ENCODE data around the gene HIVEP3.

HIVEP3 gene

DNA sequence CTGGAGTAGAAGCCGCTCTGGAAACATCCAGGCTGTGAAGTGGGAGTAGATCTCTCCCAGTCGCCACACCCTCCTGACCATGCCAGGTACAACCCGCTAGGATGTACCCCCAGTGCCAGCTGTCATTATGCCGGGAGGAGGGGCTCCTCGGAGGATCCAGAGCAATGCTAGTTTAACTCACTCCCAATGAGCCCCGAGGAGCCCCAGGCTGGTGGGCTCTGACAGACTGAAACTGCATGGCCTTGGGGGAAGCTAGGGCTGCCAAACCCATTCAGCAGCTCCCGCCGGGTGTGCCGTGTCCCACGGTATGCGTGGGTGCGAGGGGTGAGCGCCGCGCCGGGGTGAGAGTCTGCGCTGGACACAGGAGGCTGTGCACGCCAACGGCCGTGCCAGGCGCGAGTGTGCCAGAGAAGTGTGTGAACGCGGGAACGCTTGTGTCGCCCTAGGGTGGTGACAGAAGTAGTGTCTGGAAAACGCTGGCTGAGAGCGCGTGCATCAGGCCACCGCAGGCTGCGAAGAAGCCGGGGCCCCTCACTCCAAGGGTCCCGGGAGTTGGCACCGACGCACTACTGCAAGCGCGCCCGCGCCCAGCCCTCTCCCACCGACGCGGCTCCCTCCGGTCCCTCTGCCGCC lies 257.2 kb downstream of the HIVEP3 start:
- FAIRE-seq: no peak

DNA sequence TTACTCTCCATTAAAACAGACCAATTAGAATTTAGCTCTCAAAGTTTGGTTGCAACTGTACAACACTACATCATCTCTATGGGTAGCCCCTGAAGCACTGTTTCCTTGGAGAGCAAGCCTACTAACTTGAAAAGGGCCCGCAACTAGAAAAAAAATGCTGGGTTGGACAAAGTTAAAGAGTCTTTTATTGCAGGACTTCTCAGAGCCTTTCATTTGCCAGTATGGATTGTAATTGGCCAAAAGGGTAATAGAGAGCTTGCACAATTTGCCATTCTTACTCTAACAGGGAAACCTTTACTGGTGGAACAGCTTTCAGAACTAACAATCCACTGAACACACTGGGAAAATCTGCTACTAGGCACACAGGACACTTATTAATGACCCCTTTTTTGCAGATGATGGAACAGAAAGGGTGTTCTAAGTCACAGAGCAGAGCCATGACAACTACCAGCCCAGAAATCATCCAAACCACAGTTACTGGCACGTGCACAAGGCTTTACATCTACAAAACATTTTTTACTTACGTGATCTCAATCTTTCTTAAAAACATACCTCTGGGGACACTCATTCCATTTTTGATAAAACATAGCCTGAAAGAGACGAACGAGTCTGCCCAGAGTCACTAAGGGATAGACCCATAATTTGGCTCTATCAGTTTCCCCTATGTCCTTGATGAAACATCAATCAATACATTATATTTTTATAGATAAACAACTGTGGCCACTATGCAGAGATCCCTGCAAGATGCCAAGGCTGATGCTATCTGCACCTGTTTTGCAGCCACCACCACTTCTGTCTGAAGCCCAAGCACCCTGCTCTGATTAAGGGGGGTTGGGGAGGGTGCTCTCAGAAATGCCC lies 257.9 kb downstream of the HIVEP3 start:
- no peak for FAIRE-seq

DNA sequence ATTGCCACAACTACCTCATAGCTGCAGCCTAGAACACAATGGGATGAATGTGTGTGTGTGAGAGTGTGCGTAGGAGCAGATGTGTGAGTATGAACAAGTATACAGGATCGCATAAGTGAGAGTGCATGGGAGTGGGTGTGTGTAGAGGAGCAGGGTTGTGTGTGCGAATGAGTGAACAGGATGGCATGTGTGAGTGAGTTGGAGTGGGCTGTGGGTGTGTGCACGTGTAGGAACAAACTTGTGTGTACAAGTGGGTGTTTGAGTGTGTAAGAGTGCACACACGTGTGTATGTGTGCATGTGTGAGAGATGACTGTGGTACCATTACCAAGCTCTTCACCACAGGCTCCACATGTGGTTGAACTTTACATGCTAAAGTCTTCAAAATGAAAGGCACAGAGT lies 258.8 kb downstream of the HIVEP3 start:
- FAIRE-seq: no peak

DNA sequence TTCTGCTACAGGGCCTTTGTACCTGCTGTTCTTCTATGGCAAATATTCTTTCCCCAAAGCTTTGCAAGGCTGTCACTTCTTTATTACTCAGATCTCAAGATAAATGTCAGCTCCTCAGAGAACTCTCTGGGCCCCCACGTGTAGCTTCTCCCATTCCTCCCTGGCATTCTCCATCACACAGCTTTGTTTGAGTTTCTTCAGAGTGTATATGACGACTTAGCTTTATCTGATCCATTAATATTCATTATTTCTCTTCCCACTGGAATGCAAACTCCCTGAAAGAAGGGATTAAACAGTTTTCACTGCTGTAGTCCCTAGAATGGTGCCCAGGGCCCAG lies 259.6 kb downstream of the HIVEP3 start:
- FAIRE-seq: no peak

DNA sequence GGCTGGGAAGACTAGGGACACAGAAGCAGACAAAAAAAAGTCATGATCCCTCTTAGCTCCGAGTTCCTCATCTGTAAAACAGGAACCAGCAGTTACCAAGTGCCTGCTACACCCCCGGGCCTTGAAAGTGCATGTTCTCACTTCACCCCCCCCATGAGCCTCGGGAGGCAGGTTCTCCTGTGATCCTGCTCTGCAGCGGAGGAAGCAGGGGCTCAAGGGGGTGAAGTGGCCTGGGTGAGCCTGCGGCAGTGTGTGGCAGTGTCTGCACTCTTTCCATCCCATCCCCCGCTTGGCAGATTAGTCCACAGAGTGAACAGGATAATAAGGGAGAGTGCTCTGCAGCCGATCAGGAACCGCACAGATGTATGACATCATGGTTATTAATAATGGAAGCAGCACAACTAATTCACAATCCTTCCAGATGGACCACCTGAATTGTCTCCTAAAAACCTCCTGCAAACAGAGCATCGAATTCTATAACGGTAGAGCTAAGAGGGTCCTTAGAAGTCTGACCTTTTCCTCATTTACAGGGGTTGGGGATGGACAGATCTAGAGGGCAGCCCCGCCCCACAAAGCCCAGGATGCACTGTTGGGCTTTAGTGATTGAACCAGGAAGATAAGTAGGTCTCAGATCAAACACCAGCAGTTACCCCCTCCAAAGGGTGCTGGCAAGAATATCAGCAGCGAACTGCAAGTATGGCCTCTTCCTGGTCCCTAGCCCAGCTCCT lies 260.1 kb downstream of the HIVEP3 start:
- no peak for FAIRE-seq

DNA sequence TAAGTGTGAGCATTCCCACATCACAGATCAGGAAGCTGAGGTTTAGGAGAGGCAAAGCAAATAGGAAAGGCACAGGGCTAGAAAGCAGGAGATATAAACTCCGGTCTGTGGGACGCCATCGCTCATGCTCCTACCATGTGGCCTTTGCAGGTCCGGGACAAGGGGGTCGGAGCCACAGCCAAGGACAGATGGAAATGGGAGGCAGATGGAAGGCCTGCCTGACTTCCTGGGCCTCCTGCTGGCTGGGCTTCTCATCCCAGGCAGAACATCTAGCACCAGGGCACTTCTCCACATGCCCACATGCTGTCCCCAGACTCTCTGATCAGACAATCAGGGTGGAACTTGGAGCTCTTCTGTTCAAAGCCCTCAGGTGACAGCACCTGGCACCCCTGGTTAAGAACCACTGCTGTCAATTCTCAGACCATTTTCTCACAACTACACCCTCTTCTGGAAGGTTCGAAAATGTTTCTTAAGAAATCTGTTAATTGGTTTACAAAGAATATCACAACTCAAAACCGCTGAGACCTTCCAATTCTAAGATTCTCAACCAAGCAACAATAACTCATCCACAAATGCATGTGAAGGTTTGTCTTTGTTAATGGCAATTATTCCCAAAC lies 260.9 kb downstream of the HIVEP3 start:
- no peak for FAIRE-seq

DNA sequence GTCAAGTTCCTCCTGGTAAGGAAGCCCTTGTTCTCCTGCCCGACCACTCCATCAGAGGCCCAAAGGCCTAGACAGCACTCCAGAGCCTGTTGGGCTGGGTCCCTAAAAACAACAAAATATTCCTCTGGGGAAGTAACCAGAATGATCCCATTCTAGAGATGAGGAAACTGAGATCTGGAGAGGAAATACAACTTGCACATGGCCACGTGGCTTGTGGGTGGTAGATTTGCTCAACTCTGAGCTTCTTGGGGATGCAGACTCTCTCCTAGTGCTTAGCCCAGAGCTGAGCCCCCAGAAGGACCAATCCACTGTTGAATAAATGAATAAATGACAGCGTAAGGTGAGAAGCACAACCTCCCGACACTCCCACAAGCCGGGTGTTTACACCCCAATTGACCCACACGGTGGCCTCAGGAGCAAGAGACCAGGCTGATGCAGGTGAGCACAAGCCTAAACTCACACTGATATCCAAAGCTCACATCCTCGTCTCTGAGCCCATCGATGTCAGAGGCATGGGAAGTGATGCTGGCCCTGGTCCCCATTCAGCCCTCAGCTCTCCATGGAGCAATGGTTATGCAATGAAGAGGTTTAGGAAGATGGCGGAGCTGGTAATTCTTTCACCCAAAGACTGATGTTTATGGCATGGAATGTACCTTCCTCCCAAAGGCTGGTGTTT lies 261.8 kb downstream of the HIVEP3 start:
- FAIRE-seq: no peak

DNA sequence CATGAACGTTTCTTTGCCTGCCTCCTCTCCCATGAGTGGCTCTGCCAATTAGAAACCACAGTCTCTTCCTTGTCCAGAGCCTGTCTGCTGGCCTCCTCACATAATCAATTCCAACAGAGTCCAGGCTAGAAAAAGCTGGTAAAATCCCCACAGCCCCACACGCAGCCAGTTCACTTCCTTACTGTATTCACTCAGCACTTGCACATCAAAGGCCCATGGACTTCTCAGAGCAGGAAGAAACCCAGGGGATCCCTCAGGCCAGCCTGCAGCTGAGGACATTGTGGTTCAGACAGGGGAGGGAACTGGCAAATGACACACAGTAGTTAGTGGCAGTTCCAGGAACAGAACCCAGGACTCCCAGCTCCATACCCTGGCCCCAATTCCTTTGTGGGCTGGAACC lies 262.7 kb downstream of the HIVEP3 start:
- no peak for FAIRE-seq

DNA sequence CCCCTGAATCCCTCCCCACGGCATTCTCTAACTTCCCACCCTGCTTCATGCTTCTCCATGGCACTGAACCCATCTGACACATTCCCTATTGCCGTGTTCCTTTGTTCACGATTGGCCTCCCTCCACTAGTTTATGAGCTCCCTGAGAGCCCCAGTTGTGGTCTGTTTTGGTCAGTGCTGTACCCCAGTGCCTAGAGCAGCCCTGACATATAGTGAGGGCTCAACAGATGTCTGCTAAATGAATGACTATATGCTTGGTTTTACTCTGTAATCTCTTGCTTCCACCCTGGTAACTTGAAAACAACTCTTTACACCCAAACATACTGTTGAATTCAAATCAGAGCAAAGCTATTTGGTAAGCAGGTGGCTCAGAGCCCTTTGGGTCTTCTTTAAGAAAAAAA lies 263.1 kb downstream of the HIVEP3 start:
- no peak for FAIRE-seq

DNA sequence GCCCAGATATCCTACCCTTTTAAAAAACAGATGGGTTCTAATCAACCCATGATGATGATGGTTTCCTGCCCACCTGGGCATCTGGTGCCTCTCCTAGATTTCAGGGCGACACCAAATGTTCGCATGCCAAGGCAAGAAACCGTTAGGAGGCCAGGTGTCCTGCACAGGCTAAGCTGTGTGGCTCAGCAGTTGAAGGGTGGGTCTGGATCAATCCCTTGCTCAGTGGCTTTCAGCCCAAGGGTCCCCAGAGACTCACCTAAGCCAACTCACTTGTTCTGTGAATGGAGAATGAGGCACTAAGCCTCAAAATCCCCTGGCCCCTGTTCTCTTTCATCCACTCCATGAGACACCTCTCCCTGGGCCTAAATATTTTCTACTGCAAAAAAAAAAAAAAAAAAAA lies 265.1 kb downstream of the HIVEP3 start:
- no peak for FAIRE-seq

DNA sequence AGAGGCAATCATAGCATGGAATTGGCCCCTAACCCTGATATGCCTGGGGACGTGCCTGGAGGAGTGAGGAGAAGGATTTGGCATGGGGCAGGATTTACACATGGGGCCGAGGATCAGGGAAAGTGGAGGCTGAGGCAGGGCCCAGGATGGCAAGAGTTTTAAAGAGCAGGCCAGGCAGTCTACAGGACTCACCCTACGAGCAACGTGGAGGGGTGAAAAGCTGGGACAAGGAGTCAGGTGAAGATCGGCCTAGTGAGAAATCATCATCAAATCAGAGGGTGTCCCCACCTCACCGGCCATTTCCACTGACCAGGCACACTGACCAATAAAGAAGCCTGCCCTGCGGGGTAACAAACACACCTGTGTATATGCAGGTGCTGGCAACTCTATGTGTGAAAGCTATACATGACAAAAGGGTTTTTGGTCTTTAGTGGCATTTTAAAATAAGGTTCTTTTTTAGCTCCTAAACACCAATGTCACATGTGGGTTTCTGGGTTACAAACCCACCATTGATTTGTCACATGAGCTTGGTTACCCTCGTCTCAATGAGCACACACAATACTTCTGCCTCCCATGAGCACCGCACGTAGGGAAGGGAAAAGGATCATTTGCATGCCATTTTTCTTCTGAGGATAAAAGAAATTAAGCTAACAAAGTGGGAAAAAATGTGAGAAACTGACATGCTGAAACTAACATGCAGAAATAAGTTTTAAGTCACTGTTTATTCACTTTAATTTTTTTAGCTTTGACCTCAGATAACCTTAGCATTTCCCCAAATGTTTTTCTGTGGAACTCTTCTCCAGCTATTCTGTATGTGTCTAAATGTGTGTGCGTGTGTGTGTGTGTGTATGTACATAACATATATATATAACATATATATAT lies 266.1 kb downstream of the HIVEP3 start:
- no peak for FAIRE-seq

DNA sequence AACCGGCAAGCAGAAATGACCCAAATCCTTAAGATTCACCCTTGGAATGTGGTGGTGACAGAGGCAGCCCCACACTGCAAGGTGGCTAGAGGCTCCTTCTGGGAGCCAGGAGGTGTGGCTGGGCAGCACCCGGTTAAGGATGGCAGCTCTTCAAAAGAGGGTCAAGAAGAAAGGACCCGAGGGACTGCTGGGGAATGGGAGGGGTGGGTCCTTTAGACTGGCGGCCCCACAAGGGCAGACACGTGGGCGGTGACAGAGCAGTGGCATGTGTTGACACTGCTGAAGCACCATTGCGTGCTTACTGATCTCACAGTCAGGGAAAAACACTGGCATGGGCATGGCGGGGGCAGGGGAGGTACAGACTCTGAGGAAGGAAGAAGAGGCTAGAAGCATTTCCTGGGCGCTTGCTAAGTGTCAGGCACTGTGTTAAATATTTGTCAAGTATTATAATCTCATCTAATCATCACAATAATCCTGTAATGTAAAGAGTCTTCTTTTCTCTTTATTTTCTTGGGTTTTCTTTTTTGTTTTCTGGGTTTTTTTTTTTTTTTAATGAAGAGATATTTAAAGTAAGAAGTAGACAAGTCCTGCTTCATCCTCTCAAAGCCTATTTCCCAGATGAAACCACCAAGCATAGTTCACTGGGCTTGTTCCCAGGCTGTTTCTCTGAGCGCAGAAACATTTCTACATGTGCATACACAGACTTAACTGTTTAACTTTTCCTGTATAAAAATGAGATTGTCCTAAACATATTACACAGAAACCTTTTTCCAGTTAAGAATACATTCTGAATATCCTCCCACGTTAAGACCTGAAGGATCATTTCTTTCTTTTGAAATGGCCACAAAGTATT lies 268.5 kb downstream of the HIVEP3 start:
- FAIRE-seq: no peak

DNA sequence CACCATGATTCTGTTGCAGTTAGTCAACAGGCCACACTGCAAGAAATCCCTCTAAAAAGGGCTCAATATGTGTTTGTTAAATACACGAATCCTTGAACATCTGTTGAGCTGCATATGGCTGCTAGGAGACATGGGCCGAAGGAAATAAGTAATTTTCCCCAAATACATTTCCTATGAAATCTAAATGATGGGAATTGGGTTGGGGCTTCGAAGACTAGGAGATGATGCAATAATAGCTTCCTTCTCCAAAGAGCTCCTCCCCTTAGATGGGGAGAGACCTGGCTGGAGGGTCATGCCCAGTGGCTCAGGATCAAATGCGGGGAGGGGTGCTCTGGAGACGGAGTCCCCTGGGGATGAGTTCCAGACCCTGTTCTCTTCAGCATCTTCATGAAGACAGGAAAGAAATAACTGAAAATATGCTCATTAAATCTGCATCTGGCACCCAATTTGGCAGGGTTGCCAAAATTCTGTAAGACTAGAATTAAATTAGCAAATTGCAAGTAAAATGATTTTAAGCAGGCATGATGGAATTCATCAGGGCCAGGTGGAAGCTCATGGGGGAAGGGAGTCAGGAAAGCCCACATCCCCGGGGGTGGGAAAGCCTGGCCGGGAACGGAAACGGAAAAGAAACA lies 269.2 kb downstream of the HIVEP3 start:
- FAIRE-seq: no peak

DNA sequence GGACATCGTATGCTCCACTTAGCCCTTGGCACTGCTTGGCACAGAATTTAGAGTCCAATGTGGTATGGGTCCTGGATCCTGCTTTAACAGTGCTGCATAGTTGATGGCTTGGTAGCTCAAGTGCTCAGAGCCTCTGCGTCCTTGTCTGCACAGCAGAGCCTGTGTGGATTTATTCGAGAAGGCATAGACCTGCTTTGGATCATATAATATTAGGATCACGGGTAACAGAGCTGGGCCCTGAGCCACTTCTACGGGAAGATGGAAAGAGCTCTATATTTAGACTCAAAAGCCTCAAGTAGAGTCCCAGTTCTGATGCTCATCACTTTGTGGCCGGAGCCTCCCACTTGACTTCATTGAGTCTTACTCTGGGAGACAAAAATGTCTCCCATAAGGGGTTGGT lies 269.9 kb downstream of the HIVEP3 start:
- no peak for FAIRE-seq

DNA sequence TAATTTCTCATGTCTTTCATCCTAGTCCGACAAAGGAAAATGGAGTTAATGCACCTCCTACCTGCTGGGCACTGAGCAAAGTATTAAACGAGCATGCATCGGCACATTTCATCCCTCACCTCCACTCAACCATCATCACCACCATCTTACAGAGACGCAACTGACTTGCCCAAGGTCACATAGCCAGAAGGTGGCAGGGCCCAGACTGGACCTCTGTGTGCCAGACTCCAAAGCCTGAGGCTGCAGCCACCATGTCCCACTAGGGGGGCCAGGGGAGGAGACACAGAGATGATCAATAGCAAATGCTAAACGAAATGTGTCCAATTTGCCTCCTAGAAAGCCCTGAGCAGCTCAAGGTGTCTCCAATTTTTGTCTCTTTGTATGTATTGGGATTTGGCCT lies 270.5 kb downstream of the HIVEP3 start:
- no peak for FAIRE-seq

DNA sequence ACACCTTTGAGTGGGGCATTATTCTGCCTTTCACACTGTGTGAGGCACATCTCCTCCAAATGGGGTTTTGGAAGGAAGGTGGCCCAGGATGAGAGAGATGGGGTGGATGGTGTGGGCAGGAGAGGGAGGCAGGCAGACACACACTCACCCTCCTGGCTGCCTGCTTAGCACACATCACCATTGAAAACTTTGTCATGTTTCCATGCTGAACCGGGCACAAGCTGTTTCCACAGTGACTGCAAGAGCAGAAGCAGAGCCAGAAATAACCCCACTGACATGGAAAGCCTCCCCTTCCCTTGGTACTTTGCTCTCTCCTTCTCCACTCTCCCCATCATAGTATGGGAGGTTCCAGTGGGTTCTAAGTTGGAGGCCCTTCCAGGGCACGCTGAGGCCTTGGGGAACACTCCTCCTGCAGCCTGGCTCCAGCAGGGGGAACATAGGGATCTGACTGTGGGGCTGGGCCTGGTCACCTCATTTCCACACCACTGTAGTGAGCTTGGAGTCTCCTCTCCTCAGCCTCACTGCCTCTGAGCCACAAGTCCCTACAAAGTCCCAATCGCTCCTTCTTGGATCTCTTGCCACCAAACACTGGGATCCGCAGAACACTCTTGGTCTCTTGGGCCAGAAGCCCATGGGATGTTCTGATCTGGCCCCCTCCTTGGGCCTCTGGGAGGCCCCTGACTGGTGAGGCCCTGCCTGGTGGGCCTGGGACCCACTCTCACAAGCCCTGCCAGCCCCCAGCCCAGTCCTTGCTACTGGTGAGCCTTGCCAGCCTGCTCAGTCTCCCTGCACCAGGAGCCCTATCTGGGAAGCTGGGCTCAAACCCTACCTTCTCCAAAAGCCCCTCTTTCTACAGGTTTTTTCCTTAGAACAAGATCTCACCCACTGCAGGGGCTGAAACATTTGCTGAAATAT lies 271.2 kb downstream of the HIVEP3 start:
- FAIRE-seq: no peak

DNA sequence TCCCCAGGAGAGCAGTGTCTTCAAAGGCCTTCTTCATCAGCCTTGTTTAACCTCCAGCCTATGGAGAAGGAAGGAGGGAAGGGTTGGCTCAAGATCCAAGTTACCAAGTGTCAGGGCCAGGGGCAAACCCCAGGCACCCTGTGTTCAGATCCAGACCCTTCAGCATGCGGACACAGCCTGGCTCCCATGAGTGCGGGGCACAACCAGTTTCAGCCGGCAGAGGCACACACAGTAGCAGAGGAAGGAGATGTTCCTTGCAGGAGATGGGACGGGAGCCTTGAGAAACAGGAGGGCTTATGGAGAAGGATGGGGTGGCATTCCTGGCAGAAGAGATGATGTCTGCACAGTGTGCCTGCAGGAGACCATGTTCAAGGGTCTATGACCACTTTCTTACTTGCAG lies 272.5 kb downstream of the HIVEP3 start:
- FAIRE-seq: no peak

DNA sequence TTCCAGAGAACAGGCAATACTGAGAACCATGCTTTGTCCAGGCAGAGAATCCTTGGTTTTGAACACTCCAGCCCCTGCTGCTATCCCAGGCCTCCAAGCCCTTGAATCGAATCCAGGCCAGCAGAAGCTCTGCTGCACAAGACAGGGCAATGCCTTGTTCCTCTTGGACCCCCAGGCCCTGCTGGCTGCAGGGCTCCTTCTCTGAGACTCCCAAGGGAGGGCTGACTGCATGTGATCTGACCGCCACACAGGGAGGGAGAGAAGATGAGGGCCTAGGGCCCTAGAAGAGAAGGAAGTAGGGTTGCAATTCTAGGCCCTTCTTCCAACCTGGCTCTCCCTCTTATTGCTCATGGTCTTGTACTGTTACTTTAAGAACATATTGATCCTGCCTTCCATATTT lies 273.7 kb downstream of the HIVEP3 start:
- no peak for FAIRE-seq

All from A204.1 (cell line).